SKM-1 (cell line): ENCODE data around the gene ADGRG1.
"Not testable (repeated sequence)": the region's sequence is repeated elsewhere in the genome, so short reads cannot be mapped to it uniquely, and the experiment has no call there.

Experiments used
- DNase-seq: peaks from one replicate; lab custom pipeline; 2025; ENCODE audit not compliant: unreplicated experiment; lab: John Stamatoyannopoulos, UW

Gene ADGRG1

DNA sequence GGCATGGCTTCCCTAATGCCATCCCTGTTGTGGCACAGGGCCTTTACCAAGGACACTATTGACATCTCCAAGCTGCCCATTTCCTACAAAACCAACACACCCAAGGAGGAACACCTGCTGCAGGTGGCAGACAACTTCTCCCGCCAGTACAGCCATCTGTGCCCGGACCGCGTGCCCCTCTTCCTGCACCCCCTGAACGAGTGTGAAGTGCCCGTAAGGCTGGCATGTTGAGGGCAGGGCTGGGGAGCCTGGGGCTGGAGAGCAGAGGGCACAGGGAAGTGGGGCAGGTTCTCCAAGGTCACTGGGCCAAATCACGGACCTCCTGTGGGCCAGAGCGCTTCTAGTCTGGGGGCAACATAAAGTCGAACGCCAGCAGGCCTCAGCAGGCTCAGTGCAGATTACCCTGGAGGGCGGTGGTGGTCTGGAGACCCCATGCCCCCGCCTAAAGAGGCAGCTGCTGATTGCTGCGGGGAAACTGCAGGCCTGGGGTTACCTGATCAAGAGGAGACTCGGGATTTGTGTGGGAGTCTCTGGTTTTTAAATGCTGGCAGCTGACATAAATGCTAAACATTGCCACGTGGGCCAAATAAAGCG is 70.5 kb downstream of the ADGRG1 start:
- DNase-seq = no peak

DNA sequence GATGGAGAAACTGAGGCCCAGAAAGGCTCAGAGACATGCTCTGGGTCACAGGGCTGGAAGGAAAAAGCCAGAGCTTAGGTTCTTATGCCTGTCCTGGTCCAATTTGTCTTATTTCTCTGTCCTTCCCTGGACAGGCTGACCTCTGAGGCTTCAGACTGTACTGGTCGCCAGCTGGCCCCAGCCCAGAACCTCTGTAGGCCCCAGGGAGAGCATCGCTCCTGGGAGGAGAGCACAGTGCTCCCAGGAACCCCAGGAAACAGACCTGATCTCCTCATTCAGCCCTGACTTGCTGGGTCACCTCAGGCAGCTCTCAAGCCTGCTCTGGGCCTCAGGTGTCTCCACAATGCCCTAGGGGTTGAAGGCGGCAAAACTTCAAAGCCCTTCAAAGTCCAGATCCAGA is 71.1 kb downstream of the ADGRG1 start:
- no peak for DNase-seq

DNA sequence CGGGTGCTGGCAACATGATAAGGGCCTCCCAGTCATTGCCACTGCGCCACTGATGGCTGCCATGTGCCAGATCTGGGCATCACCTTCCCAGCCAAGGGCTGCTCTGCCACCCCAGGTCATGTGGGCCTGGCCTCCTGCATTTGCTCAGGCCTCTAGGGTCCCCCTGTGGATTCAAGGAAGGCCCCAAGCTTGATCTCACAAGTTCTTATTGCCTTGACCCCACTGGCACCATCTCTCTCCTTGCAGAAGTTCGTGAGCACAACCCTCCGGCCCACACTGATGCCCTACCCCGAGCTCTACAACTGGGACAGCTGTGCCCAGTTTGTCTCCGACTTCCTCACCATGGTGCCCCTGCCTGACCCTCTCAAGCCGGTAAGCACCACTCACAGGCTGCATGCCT is 71.5 kb downstream of the ADGRG1 start:
- DNase-seq = no peak

DNA sequence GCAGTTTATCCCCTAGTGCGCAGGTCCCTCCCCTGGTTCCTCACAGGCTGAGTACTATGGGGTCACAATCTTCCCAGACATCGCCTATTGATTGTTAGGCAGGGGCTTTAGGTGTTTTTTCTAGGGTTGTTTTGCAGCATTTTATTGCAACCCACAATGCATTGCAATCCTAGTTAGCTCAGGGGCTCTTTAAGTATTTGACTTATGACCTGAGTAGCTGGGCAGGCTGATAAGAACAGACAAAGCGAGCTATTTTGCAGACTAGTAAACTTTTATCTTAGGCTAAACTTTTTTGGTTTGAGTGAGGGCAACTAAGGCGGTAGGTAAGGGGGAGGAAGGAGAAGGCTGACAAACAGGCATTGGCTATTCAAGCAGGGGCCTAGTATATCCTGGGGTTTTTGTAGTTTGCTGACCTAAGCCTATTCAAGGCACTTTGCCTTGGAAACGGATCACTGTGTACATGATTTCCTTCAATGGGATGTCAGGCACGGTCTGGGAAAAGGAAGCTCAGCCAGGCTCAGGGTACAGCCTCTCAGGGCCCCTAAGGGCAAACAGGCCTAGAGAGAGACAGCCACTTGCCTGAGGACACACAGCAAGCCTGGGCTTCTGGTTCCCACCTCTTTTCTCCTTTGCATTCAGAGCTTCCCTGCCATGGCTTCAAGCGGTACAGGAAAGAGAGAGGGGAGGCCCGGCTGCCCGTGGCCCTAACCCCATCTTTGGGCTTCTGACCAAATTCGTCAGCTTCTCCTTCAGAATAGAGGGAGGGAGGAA is 72.5 kb downstream of the ADGRG1 start:
- DNase-seq = no peak

DNA sequence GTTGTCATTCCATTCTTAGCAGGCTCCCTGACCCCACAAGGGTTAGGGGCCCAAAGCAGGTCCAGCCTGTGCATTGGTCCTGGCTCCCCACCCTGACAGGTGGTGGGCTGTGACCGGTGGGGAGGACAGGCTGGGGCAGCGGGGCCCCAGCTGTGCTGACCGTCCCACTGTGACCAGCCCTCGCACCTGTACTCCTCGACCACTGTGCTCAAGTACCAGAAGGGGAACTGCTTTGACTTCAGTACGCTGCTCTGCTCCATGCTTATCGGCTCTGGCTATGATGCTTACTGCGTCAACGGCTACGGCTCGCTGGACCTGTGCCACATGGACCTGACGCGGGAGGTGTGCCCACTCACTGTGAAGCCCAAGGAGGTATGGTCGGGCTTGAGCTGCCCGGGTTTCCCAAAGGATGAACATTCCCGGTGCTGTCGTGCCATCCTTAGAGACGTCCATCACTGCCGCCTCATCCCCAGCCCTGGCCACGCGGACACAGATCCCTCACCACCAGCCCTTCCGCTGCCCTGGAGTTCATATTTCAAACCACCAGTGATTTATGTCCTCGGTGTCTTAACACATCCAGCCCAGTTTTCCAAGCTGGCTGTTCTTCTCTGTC is 73.4 kb downstream of the ADGRG1 start:
- no peak for DNase-seq

DNA sequence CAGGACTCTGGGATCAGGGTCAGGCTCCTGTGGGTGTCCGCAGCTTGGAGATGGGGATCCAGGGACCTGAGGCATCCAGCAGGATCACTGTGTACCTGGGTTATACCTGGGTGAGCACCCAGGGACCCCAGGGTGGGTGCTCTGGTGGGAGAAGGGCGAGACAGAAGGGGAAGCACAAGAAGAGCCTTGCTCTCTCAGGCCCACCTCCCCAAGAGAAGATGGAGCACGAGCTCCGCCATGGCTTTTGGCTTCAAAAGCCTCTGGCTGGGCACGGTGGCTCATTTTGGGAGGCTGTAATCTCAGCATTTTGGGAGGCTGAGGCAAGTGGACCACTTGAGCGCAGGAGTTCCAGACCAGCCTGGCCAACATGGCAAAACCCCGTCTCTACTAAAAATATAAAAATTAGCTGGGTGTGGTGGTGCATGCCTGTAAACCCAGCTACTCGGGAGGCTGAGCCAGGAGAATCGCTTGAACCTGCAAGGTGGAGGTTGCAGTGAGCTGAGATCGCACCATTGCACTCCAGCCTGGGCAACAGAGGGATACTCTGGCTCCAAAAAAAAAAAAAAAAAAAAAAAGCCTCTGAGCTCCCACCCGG is 75.1 kb downstream of the ADGRG1 start:
- no peak for DNase-seq

DNA sequence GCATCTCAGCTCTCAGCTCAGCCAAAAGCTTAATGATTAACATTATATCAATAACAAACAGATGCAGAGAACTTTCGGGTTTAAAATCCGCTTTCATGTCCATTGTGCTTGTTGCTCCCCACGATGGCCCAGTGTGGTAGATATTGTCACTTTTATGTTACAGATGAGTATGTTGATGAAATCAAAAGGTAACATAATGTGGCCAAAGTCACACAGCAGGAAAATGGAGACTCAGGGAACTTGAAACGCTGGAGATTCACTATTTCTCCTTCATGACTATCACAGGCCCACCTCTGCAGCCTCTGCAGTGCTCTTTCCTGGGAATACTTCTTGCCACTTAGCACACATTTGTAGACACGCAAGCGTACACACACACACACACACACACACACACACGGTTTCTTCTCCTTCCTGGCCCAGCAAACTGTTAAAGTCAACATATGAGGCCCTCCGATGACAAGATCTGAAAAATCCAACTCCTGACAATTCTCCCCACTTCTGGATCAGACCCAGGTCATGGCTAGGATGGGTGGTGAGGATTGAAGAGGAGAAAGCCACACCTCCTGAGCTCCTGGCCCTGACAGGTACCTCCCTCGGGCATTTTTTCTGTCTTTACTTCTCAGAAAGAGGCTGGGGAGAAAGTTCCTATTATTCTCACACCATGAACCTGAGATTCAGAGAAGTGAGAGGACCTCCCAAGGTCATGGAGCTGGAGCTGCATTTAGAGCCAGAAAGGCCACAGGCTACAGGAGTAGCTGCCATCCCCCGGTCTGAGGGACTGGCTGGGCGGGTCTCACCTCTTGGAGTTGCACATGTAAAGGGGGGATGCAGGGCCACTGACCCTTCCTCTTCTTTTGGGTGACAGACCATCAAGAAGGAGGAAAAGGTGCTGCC is 75.8 kb downstream of the ADGRG1 start:
- DNase-seq = no peak

DNA sequence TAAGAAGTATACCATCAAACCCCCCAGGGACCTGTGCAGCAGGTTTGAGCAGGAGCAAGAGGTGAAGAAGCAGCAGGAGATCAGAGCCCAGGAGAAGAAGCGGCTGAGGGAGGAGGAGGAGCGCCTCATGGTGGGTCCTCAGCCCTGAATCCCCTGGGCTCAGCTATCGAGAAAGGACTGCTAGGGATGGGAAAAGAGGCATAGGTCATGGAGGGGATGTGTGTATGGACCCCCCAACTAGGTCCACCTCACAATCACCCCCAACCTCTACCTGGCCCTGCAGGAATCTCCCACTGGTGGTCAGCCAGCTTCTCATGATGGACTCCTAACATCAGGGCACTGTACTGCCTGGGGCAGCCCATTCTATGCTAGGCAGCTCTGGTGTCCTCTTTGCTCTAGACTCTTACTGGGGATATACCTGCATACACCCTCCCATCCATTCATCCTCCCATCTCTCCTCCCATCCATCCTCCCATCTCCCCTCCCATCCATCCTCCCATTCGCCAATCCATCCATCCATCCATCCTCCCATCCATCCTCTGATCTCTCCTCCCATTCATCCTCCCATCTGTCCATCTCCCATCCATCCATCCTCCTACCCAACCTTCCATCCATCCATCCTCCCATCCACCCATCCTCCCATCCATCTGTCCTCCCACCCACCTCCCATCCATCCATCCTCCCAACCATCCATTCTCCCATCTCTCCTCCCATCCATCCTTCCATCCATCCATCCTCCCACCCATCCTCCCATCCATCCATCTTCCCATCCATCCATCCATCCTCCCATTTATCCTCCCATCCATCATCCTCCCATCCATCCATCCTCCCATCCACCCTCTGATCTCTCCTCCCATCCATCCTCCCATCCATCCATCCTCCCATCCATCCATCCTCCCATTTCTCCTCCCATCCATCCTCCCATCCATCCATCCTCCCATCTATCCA is 76.7 kb downstream of the ADGRG1 start:
- no peak for DNase-seq

DNA sequence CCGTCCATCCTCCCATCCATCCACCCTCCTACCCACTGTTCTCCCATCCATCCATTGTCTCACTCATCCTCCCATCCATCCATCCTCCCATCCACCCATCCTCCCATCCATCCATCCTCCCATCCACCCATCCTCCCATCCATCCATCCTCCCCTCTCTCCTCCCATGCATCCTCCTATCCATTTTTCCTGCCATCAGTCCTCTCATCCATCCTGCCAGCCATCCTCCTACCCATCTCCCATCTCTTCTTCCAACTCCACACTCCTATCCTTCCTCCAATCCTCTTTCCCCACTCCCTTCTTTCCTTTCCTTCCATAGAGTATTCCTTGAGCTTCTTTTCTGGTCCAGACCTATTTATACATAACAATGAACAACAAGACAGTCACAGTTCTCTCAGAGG is 78.3 kb downstream of the ADGRG1 start:
- DNase-seq = no peak

DNA sequence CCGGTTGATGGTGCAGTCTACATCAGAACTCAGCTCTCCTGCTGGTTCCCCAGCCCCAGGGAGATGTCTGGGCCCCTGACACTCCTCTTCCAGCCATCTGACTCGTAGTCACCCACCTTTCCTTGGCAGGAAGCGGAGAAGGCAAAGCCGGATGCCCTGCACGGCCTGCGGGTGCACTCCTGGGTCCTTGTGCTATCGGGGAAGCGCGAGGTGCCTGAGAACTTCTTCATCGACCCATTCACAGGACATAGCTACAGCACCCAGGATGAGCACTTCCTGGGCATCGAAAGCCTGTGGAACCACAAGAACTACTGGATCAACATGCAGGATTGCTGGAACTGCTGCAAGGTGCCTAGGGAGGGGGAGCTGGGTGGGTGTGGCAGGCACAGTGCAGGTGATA is 78.9 kb downstream of the ADGRG1 start:
- DNase-seq = no peak

DNA sequence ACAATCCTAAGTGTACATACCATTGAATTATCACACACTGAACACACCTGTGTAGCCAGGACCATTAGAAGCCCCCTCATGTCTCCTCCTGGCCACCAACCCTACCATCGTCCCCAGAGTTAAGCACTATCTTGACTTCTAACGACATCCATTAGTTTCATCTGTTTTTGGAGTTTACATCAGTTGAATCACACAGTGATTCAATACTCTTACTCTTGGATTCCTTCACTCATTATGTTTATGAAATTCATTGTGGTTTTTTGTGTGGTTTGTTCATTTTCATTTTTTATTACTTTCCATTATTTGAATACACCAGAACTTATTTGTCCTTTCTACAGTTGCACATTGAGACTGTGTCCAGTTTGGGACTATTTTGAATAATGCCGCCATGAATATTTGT is 79.7 kb downstream of the ADGRG1 start:
- DNase-seq = no peak

DNA sequence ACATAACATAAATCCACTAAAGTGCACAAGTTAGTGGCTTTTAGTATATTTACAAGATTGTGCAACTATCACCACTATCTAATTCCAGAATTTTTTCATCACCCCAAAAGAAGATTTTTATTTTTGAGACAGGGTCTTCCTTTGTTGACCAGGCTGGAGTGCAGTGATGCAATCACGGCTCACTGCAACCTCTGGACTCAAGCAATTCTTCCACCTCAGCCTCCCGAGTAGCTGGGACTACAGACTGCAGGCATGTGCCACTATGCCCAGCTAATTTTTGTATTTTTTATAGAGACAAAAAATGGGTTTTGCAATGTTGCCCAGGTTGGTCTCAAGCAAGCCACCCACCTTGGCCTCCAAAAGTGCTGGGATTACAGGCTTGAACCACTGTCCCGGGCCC is 81.2 kb downstream of the ADGRG1 start:
- DNase-seq = no peak

DNA sequence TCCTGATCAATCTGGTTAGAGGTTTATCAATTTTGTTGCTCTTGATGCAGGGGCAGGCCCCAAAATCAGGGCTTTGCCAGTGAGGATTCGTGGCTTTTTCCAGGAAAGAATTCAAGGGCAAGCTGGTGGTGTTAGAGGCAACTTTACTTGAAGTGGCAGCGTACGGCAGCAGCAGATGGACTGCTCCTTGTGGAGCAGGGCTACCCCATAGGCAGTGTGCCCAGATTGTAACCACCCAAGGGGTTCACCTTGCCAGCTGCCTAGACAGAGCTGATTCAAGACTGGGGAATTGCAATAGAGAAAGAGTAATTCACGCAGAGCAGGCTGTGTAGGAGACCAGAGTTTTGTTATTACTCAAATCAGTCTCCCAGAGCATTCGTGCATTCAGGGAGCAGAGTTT is 82.9 kb downstream of the ADGRG1 start:
- DNase-seq = no peak

DNA sequence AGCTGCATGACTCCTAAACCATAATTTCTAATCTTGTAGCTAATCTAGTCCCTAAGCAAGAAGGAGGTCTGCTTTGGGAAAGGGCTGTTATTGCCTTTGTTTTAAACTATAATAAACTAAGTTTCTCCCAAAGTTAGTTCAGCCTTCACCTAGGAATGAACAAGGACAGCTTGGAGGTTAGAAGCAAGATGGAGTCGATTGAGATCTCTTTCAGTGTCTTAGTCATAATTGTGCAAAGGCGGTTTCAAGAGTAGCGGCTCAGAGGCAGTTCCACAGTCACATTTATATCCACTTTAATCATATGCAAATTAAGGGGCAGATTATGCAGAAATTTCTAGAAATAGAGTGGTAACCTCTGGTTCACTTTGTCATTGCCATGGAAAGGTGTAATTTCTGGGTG is 83.6 kb downstream of the ADGRG1 start:
- no peak for DNase-seq

DNA sequence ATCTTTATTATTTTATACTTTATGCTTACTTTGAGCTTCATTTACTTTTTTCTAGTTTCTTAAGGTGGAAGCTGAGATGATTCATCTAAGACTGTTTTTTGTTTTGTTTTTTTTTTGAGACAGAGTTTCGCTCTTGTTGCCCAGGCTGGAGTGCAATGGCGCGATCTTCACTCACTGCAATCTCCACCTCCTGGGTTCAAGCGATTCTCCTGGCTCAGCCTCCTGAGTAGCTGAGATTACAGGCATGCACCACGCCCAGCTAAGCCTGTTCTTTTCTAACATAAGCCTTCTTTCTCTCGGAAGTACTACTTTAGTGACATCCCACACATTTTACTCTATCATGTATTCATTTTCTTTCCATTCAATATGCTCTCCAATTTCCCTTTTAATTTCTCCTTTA is 84.1 kb downstream of the ADGRG1 start:
- not testable (repeated sequence) for DNase-seq

DNA sequence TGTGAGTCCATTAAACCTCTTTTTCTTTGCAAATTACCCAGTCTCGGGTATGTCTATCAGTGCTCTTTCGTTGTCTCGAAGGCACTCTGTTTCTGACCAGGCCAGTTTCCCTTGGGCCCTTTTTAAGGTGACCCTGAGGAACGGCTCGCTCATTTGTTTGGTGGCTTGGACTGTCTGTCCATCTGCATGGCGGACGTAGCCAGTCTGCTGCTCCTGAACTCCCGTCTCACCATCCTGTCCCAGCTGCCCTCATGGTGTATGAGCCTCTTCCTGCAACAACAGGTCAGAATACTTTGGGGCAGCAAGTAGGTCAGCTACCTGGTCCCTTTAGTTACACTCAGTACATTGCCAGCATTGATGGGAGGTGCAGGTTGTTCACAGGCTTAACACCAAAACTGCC is 85.2 kb downstream of the ADGRG1 start:
- no peak for DNase-seq

DNA sequence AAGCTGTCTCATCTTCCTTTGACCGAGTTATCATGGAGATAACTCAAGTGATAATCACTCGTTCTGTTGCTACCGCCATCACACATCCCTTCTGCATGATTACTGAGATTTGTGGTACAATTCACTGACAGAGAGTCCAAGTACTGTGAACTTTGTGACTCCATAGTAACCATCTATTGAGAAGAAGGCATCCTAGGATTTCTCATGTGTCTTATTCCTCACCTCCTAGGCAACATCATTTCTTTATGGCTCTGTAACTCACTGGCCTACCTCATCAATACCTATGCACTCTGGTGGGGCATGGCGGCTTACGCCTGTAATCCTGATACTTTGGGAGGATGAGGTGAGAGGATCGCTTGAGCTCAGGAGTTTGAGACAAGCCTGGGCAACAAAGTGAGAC is 85.6 kb downstream of the ADGRG1 start:
- DNase-seq = no peak
